Measurements from ENCODE around the gene ZSCAN22. TPM values are rescaled to one million over a fixed set of nuclear protein-coding genes. Genes with fewer than 3 reads are reported as not detected.

The ZSCAN22 gene
- total RNA-seq, 6 donors from 2014 or later, result 1.8 to 6.3 (median 3.7) TPM

DNA sequence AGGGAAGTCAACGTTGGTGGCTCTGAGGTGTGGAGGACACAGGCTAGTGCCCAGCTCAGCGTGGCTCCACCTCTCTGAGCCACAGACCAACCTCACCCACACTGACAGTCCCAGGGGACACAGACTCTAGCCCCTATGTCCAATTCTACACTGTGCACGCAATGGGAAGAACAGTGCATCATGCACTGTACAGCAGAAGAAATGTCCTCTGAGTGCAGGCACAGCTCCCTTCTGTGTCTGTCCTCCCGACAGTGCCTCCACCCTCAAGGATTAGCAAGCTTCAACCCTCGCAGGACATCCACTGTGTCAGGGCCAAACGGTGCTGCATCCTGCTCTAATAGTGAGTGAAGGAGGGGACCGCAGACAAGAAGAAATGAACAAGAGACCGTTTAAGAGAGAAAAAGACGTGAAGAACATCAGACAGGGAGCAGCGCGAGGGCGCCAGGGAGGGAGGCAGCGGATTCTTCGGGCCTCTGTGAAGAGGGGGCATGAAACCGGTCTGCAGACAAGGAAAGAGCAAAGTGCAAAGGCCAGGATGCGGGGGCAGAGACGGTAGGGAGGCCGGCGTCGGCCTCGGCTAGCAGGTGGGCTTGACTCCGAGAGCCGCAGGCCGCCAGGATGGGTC is 53.4 kb downstream of the ZSCAN22 start:
- 8% methylated on average over 23 to 24 of the region's 24 CpGs for WGBS, 2 donors

GRCh38 chr19:58380662-58381459 is 54.1 kb downstream of the ZSCAN22 start, which contains the start of gene ZNF837:
ZNF837 (minus strand) TSS chr19:58381030; CDS start chr19:58369332, 11,698 bp downstream.
- Histone ChIP-seq H3K4me1 (peaks cover 22 to 38% (median 25%) of the 10 kb centered on the region in 4 donors), H3K36me3 (no peaks in the 10 kb centered on the region), H3K27me3 (no peaks in the 10 kb centered on the region), H3K4me3 (peak within 1 kb of the TSS; percentile 57 to 91 (median 82)), H3K9me3 (no peaks in the 10 kb centered on the region), H3K27ac (peak within 1 kb of the TSS; percentile 87 to 92 (median 89))
- TF ChIP-seq POLR2A (IDR thresholded peaks at IDR 0.05), result peak; percentile 69 to 96 (median 82)
- peak; percentile 81 to 87 for TF ChIP-seq POLR2AphosphoS5 (IDR thresholded peaks at IDR 0.05)
- TF ChIP-seq EP300 (IDR thresholded peaks at IDR 0.05), result peak in 1 of 4 donors; percentile 26
- TF ChIP-seq, protein P1, sequence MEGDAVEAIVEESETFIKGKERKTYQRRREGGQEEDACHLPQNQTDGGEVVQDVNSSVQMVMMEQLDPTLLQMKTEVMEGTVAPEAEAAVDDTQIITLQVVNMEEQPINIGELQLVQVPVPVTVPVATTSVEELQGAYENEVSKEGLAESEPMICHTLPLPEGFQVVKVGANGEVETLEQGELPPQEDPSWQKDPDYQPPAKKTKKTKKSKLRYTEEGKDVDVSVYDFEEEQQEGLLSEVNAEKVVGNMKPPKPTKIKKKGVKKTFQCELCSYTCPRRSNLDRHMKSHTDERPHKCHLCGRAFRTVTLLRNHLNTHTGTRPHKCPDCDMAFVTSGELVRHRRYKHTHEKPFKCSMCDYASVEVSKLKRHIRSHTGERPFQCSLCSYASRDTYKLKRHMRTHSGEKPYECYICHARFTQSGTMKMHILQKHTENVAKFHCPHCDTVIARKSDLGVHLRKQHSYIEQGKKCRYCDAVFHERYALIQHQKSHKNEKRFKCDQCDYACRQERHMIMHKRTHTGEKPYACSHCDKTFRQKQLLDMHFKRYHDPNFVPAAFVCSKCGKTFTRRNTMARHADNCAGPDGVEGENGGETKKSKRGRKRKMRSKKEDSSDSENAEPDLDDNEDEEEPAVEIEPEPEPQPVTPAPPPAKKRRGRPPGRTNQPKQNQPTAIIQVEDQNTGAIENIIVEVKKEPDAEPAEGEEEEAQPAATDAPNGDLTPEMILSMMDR (IDR thresholded peaks at IDR 0.05), result peak in 5 of 6 experiments; percentile 9 to 59 (median 50)
- peak; percentile 98 to 100 for DNase-seq
- ATAC-seq (ENCODE audit: low FRiP score in 2 of 2), result peak; percentile 97
- 0% methylated on average over 24 to 53 of the region's 83 CpGs for WGBS, 2 donors

More for the DNA sequence above, 53.4 kb downstream of the ZSCAN22 start:
- DNase-seq (no peak), ATAC-seq (ENCODE audit: low FRiP score in 2 of 2) (no peak)
- Histone ChIP-seq H3K9me3 (no peaks in the 10 kb centered on the region), H3K27ac (peak overlapping the region; percentile 87 to 92 (median 89)), H3K4me1 (peaks cover 16 to 31% (median 18%) of the 10 kb centered on the region in 4 donors), H3K27me3 (no peaks in the 10 kb centered on the region), H3K36me3 (no peaks in the 10 kb centered on the region), H3K4me3 (peak overlapping the region; percentile 57 to 91 (median 82))
- TF ChIP-seq POLR2A (IDR thresholded peaks at IDR 0.05), result no peak
- TF ChIP-seq, protein P1 (IDR thresholded peaks at IDR 0.05), result no peak
- no peak for TF ChIP-seq POLR2AphosphoS5 (IDR thresholded peaks at IDR 0.05)
- no peak for TF ChIP-seq EP300 (IDR thresholded peaks at IDR 0.05)

- TF ChIP-seq, protein P1 (IDR thresholded peaks at IDR 0.05), result no peak
- TF ChIP-seq EP300 (IDR thresholded peaks at IDR 0.05), result no peak
- TF ChIP-seq POLR2A (IDR thresholded peaks at IDR 0.05), result peak in 1 of 4 donors; percentile 11
- DNase-seq, result no peak
- H3K27me3 ChIP-seq, result no peaks in the 10 kb centered on the region
Observed at GRCh38 chr19:58381460-58382212, 54.8 kb downstream of the ZSCAN22 start.

DNA sequence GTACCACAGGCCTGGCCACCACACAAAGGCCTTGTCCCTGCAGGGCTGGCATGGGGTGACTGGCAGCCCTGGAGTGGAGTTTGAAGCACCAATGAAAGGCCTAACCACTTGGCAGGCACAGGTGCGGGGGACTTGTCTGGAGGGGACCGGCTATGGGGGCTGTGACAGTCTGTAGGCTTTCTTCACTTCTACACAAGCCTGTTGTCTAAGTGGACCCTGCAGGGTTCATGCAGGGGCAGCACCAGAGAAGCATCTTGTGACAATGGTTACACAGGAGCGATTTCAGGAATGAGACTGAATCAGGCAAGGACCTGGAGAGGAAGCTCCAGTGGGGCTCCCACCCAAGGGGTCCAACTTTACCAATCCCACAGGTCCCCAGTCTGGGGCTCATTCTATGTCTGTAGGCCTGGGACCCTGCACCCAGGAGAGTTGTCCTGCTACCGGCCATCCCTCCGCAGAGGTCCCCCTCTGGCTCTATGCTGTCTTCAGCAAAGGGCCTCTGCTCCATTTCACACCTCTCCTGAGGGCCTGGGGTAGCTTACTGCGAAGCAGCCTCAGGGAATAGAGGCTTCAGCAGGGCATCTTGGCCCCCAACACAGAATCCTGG is 56.3 kb downstream of the ZSCAN22 start:
- Histone ChIP-seq H3K27me3 (no peaks in the 10 kb centered on the region), H3K27ac (no peak overlapping the region), H3K4me1 (peaks cover 31 to 54% (median 38%) of the 10 kb centered on the region in 4 donors), H3K9me3 (no peaks in the 10 kb centered on the region), H3K36me3 (peaks cover 0 to under 1% (median 0%) of the 10 kb centered on the region in 4 donors), H3K4me3 (no peak overlapping the region)
- TF ChIP-seq EP300 (IDR thresholded peaks at IDR 0.05), result no peak
- no peak for TF ChIP-seq POLR2AphosphoS5 (IDR thresholded peaks at IDR 0.05)
- TF ChIP-seq POLR2A (IDR thresholded peaks at IDR 0.05), result no peak
- TF ChIP-seq, protein P1 (IDR thresholded peaks at IDR 0.05), result no peak
- WGBS, 2 donors, result 92 to 96% methylated on average over 4 to 6 of the region's 6 CpGs
- DNase-seq, result no peak
- no peak for ATAC-seq (ENCODE audit: low FRiP score in 2 of 2)

More at GRCh38 chr19:58381460-58382212, 54.8 kb downstream of the ZSCAN22 start:
- 26 to 30% methylated on average over 26 of the region's 26 CpGs for WGBS, 2 donors
- H3K9me3 ChIP-seq, result no peaks in the 10 kb centered on the region
- no peaks in the 10 kb centered on the region for H3K36me3 ChIP-seq
- peaks cover 27 to 46% (median 30%) of the 10 kb centered on the region in 4 donors for H3K4me1 ChIP-seq
- peak overlapping the region; percentile 87 to 92 (median 89) for H3K27ac ChIP-seq
- peak overlapping the region; percentile 57 to 86 (median 74) for H3K4me3 ChIP-seq
- ATAC-seq (ENCODE audit: low FRiP score in 2 of 2), result no peak
